Pons (tissue), 1 donor: ENCODE data around the gene IFNA21.
"Not testable (repeated sequence)": the region's sequence is repeated elsewhere in the genome, so short reads cannot be mapped to it uniquely, and the experiment has no call there.

Source experiments
- DNase-seq: peaks from one replicate; pipeline ENCODE4 v3.0.0-alpha.2; 2016; ENCODE audit warnings: low spot score

The IFNA21 gene

DNA sequence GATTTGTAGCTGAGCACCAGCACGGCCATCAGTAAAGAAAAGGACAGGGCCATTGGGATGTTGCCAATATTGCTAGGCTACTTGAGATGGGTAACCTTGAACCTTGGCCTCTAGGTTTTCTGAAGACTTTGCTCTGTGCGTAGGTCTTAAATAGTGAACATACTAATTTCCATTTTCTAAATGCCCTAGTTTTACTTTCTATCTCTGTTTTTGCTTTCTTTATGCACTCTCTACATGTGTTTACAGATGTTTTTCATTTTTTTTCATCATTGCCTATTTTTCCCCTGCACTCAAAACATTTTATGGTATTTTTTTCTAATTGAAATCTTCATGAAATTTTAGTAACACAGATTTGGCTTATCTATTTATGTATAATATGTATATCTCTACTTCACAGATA is at the start of gene IFNA21:
Gene IFNA21, minus strand, starts transcription at position 101 of the 400 bp plus-strand sequence. Its CDS starts 48 bp downstream, at position 53.
- DNase-seq, result not testable (repeated sequence)

DNA sequence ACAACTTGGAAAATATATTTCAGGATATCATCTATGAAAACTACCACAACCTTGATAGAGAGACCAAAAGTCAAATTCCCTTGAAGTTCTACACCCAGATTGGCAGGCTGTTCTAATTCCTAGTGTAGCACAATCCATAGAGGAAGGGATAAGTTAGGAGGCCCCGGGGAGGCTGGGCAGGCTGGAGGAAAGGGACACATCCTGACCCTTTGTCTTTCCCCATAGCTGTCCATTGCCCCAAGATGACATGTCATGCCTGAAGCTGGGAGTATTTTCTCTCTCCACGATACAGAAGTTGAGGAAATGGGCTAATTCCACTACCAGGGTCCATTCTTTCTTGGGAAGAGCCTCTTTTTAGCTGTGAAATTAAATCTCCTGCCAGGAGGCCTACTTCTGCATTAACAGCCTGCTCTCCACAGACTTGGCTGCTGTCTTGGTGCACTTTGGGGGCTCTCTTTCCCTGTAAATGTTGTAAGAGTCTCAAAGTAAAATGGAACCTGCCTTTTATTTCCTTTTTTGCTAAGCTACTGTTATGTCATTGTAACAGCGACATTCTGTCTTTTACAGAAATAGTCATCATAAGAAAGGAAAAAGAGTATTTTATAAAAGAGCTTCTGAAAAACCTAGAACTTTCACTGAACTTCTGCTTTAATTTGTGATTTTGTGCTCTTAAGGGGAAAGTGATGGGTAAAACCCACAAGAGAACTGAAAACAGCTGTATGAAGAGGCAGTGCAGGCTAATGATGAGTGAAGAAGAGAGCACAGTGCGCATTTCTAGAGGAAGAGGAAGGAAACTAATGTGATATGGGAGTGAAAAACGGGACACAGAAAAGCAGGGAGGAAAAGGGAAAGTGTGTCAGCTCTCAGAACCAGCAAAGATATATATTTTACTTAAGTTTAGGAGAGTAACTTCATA is 47.2 kb upstream of the IFNA21 start:
- DNase-seq, result peak; percentile 34

DNA sequence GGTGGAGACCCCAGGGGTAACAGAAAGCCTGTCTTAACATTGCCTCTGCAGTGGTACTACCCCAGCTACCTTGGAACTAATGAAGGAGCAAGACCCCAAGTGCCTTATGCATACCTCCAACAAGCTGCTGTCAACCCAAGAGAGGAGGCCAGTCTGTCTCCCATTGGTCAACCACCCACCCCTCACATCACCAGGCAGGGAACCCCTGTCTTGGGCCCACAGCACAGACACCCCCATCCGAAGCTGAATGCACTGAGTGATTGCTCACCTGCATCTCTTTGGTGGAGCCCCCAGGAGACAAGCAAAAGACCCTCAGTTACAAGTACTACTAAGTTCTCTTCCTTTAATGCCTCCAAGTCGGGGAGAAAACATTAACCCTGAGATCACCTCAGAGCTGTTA is 45.7 kb upstream of the IFNA21 start:
- not testable (repeated sequence) for DNase-seq

DNA sequence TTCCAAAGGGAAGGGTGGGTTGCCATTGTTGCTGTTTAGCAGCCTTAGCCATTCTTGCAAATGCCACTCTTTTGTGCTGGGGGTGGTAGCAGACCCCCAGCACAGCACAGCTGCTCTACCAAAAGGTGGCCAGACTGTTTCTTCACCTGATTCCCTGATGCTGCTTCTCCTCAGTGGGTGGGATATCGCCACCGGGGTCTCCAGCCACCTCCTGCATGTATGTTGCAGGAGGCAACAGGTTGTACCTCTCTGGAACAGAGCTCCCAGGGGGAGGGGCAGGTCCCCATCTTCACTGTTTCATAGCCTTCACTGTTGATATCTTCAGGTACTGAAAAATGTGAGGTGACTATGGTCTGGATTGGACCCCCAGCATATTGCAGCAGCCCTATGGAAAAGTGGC is 44.3 kb upstream of the IFNA21 start:
- not testable (repeated sequence) for DNase-seq

DNA sequence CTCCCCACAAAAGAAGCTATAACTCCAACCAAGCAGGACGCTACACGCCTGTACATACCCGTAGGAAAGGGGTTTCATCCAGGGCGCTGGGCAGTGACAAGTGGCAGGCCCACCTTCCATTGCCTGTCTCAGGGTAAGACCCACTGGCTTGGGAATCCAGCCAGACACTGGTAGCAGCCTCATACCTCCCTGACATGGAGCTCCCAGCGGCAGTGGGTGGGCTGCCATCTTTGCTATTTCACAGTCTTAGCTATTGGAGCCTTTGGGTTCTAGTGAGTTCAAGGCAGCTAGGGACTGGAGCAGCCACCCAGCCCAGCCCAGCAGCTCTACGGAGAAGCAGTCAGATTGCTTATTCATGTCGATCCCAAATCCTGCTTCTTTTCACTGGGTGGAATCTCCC is 43.9 kb upstream of the IFNA21 start:
- no peak for DNase-seq

DNA sequence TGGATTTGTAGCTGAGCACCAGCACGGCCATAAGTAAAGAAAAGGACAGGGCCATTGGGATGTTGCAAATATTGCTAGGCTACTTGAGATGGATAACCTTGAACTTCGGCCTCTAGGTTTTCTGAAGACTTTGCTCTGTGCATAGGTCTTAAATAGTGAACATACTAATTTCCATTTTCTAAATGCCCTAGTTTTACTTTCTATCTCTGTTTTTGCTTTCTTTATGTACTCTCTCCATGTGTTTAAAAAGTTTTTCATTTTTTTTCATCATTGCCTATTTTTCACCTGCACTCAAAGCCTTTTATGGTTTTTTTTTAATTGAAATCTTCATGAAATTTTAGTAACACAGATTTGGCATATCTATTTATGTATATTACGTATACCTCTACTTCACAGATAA is 40.6 kb upstream of the IFNA21 start, which contains the start of gene IFNA10:
Gene IFNA10, minus strand, starts transcription at position 101 of the 400 bp plus-strand sequence. Its CDS starts 46 bp downstream, at position 55.
- DNase-seq, result not testable (repeated sequence)

DNA sequence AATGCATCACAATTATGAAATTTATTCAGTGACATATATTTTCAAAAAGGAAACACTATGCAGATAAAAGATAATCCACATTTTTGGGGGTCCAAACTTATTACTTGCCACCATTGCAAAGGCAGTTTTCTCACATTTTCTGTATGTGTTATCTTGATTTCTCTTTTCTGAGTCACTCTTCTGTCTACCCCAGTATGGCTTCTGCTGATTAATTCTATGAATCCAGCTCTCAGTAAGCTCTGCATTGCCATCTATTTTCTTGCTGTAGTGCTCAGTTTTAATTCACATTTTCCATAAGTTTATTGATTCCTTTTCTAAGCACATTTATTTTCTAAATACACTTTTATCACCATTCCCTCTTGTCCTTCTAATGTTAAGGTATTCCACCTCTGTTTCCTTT is 38.7 kb upstream of the IFNA21 start:
- no peak for DNase-seq

DNA sequence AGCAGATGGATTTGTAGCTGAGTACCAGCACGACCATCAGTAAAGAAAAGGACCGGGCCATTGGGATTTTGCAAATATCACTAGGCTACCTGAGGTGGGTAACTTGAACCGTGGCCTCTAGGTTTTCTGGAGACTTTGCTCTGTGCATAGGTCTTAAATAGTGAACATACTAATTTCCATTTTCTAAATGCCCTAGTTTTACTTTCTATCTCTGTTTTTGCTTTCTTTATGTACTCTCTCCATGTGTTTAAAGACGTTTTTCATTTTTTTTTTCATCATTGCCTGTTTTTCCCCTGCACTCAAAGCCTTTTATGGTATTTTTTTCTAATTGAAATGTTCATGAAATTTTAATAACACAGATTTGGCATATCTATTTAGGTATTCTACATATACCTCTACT is 35.6 kb upstream of the IFNA21 start, which contains the start of gene IFNA7:
Gene IFNA7, minus strand, starts transcription at position 101 of the 400 bp plus-strand sequence. Its CDS starts 40 bp downstream, at position 61.
- DNase-seq, result not testable (repeated sequence)

DNA sequence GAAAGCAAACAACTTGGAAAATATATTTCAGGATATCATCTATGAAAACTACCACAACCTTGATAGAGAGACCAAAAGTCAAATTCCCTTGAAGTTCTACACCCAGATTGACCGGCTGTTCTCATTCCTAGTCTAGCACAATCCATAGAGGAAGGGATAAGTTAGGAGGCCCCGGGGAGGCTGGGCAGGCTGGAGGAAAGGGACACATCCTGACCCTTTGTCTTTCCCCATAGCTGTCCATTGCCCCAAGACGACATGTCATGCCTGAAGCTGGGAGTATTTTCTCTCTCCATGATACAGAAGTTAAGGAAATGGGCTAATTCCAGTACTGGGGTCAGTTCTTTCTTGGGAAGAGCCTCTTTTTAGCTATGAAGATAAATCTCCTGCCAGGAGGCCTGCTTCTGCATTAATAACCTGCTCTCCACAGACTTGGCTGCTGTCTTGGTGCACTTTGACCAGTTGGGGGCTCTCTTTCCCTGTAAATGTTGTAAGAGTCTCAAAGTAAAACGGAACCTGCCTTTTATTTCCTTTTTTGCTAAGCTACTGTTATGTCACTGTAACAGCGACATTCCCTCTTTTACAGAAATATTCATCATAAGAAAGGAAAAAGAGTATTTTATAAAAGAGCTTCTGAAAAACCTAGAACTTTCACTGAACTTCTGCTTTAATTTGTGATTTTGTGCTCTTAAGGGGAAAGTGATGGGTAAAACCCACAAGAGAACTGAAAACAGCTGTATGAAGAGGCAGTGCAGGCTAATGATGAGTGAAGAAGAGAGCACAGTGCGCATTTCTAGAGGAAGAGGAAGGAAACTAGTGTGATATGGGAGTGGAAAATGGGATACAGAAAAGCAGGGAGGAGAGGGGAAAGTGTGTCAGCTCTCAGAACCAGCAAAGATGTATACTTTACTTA is 28.7 kb upstream of the IFNA21 start:
- peak; percentile 54 for DNase-seq

DNA sequence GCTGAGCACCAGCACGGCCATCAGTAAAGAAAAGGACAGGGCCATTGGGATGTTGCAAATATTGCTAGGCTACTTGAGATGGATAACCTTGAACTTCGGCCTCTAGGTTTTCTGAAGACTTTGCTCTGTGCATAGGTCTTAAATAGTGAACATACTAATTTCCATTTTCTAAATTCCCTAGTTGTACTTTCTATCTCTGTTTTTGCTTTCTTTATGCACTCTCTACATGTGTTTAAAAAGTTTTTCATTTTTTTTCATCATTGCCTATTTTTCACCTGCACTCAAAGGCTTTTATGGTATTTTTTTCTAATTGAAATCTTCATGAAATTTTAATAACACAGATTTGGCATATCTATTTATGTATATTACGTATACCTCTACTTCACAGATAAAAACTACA is 21.0 kb upstream of the IFNA21 start, which contains the start of gene IFNA4:
Gene IFNA4, minus strand, starts transcription at position 101 of the 400 bp plus-strand sequence. Its CDS starts 56 bp downstream, at position 45.
- DNase-seq, result not testable (repeated sequence)

DNA sequence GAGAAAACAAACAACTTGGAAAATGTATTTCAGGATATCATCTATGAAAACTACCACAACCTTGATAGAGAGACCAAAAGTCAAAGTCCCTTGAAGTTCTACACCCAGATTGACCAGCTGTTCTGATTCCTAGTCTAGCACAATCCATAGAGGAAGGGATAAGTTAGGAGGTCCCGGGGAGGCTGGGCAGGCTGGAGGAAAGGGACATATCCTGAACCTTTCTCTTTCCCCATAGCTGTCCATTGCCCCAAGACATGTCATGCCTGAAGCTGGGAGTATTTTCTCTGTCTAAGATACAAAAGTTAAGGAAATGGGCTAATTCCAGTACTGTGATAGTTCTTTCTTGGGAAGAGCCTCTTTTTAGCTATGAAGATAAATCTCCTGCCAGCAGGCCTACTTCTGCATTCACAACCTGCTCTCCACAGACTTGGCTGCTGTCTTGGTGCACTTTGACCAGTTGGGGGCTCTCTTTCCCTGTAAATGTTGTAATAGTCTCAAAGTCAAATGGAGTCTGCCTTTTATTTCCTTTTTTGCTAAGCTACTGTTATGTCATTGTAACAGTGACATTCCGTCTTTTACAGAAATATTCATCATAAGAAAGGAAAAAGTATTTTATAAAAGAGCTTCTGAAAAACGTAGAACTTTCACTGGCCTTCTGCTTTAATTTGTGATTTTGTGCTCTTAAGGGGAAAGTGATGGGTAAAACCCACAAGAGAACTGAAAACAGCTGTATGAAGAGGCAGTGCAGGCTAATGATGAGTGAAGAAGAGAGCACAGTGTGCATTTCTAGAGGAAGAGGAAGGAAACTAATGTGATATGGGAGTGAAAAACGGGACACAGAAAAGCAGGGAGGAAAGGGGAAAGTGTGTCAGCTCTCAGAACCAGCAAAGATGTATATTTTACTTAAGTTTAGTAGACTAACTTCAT is 16.6 kb upstream of the IFNA21 start:
- DNase-seq, result peak; percentile 58

DNA sequence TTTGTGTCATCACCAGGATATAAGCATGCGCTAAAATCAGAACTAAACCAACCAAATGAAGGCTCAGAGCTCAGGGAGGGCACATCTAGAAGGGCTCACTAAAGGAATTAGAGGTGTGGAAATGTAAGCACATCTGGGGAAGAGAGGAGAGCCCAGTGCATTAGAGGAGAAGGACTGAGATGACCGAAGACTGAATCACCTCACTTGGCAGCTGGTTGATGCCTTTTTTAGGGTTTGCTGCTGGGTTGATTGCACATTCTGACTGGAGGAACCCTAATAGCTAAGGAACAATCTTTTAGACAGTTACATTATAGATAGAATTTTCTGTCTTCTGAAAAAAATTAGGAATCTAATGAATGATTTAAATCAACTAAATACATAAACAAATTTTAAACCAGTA is 8.2 kb upstream of the IFNA21 start:
- no peak for DNase-seq

DNA sequence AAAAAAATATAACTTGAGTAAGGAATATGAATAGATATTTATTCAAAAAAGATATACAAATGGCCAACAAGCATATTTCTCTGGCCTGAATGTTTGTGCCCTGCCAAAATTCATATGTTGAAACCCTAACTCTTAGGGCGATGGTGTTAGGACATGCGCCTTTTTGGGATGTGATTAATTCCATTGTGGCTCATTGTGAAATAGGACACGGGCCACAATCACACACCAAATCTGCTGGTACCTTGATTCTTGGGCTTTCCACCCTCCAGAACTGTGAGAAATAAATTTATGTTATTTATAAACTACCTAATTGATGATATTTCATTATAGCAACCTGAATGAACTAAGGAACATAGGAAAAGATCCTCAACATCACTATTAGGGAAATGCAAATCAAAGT is 5.7 kb upstream of the IFNA21 start:
- no peak for DNase-seq

DNA sequence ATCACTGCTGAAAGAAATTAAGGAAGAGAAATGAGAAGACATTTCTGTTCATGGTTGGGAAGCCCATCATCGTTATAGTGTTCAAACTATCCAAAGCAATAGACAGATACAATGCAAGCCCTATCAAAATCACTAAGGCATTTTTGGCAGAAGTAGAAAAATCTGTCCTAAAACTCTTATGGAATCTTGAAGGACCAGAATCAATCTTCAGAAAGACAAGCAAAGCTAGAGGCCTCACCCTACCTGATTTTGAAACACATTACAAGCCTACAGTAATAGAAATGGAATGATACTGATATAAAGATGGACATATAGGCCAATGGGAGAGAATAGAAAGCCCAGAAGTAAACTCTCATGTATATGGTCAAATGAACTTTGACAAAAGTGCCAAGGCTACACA is 4.9 kb upstream of the IFNA21 start:
- no peak for DNase-seq

DNA sequence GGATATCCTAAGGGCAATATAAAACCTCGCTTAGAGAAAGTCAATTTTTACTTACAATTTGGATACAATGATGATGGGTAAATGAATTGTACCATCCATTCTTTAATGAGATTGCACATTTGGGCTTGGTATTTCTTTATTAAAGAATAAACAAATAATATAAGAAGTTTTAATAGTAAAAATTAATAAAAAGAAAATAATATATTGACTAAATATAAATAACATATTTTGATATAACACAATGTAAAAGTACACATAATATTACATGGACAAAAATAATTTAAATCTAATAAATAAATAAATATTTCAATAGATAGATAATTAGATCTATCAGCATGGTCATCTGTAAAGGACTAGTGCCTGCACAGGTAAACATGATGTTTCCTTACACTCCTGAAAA is 944 bp downstream of the IFNA21 start:
- DNase-seq, result no peak

DNA sequence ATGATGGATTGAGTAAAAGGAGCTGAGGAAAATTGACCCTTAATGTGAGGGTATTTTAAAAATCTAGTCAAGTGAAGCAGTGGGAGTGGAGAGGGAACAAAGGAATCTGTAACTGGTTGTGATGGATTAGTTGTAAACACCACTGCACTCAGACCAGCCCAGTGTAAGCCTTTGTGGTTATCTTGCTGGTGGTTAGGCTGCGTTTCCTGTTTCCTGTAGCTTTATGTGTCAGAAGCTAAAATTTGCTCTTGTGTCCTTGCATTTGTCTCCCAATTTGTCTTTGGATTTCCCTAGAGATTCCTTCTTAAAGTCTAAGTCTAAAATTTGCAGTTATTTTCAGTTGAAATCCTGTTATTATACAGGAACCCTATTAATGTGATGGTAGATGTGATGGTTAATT is 6.3 kb downstream of the IFNA21 start:
- DNase-seq, result peak; percentile 24

DNA sequence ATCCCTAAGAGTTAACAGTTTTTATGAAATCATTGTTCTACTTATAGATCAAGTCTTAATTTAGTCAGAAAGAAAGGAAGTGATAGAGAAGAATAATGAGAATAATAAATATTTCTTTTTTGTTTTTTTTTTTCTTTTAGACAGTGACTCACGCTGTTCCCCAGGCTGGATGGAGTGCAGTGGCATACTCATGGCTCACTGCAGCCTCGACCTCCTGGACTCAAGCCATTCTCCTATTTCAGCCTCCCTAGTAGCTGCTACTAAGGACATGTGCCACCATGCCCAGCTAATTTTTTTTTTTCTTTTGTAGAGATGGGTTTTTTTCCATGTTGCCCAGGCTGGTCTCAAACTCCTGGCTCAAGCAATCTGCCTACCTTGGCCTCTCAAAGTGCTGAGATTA is 11.0 kb downstream of the IFNA21 start:
- DNase-seq, result no peak

DNA sequence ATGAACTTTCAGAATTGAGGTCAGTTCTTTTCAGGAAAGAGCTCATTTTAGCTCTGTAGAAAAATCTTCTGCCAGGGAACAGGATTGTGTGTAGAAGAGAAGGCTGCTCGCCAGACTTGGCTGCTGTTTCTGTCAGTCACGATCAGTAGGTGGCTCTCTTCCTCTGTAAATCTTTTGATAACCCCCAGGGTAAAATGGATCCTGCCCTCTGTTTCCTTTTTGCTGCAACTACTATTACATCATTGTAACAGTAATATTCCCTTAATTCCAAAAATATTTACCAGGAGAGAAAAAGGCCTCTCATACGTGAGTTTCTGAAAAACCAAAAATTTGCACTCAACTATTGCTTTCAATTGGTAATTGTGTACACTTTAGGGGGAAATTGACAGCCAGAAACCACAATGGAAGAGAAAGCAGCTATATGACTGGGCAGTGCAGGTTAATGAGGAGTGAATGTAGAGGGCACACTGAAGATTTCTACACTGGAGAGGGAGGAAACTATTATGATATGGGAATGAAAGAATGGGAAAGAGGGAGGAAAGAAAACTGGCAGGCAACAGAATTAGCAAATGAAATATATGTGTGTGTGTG is 12.3 kb downstream of the IFNA21 start:
- DNase-seq, result peak; percentile 51

DNA sequence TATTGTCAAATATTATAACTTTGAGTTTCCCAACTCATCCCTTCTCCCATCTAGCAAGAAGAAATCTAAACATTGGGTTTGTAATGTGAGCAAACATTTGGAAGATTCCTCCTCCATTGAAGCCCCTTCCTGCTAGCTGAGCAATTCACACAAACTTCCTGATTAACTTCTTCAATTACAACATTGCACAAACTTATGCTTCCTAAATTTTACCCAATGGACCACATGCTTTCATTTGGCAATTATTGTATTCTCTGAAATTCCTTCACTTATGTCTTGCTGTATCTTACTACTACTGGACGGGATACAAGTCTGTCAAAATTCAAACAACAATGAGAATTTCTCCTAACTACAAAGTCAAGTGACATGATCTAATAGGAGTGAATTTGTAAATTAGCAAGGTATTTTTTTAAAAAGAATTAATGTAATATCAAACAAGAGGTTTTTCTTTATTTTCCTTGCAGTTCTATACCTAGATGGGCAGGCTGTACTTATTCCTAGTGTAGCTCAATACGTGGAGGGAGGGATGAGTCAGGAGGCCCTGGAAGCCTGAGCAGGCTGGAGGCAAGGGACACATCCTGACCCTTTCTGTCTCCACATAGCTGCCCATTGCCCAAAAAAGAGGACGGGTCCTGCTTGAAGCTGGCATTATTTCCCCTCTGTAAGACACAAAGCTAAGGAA is 13.0 kb downstream of the IFNA21 start:
- DNase-seq, result no peak

DNA sequence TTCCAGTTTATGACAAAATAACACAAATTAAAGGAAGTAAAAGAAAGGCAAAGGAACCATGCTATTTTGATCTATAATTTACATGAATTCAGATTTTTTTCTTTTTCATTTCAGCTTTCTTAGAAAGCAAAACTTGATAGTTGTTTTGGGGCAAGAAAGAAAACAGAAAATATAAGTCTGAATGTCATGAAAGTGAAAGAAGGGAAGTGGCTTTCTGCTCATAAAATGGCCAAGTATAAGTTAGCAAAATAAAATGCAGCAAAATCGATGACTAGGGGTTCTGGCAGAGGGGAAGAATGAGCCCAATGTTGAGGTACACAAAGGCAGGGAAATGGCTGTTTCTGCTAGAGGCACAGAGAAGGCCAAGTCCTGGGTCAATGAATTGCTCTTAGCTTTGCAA is 21.9 kb downstream of the IFNA21 start:
- no peak for DNase-seq
